Measurements from ENCODE around the gene MKNK2. TPM values are rescaled to one million over a fixed set of nuclear protein-coding genes. Genes with fewer than 3 reads are reported as not detected.

MKNK2 gene
- total and polyA plus RNA-seq, 2 experiments from 2014 or later: 28.9 to 78.6 TPM

DNA sequence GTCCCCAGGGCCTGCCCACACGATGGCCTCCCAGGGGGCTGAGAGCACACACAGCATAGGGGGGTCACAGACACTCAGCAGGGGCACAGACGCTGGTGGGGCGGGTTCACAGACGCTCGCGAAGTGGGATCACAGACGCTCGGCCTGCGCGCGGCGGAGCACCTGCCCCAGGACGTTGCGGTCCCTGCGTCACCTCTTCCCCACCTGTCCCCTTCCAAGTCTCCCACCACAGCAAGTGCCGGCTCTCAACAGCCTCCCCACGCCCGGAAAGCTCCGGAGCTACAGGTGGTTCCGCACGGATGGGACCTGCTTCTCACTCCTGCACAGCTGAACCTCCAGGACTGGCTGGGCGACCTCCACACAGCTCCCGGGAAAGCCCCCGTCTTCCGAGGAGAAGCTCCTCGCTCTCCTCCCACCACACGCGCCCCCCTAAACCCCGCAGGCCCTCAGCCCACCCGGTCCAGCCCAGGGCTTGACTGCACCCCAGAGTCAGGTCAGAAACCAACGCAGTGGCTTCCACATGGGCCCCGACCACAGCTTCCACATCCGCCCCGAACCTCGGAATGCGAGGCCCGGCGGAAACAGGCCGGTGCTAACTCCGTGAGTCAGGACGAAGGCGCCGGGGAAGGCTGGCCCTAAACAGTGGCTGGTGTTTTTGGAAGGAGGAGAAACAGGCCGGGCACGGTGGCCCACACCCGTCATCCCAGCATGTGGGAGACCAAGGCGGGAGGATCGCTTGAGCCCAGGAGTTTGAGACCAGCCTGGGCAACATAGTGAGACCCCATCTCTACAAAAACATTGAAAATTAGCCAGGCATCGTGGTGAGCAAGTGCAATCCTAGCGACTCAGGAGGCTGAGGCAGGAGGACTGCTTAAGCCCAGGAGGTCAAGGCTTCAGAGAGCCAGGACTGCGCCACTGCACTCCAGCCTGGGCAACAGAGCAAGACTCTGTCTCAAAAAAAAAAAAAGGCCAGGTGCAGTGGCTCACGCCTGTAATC lies 52.0 kb downstream of the MKNK2 start:
- Histone ChIP-seq H3K36me3 (ENCODE audit: low read depth) (peaks cover 11% of the 10 kb centered on the region), H3K79me2 (ENCODE audit: insufficient read depth) (no peaks in the 10 kb centered on the region), H3K4me1 (ENCODE audit: insufficient read depth) (no peaks in the 10 kb centered on the region), H3K27me3 (replicated peaks; ENCODE audit: insufficient read depth) (no peaks in the 10 kb centered on the region), H3K9ac (no peak overlapping the region), H4K20me1 (ENCODE audit: insufficient read depth) (no peaks in the 10 kb centered on the region), H3F3A (ENCODE audit: insufficient read depth) (no peaks in the 10 kb centered on the region), H3K27ac (no peak overlapping the region), H3K9me3 (ENCODE audit: low read depth) (no peaks in the 10 kb centered on the region), H3K9me2 (ENCODE audit: insufficient read depth) (no peaks in the 10 kb centered on the region), H3K4me2 (ENCODE audit: unreplicated experiment) (no peak overlapping the region), H3K4me3 (no peak overlapping the region), H2AFZ (no peak overlapping the region)
- TF ChIP-seq EZH2phosphoT487 (IDR thresholded peaks at IDR 0.05; ENCODE audit: insufficient read depth, low read depth): no peak
- no peak for TF ChIP-seq EZH2 (IDR thresholded peaks at IDR 0.05; ENCODE audit: insufficient read depth, poor library complexity, severe bottlenecking)
- DNase-seq: no peak
- 93 to 95% methylated on average over 50 to 52 of the region's 52 CpGs for WGBS, 2 experiments (ENCODE audit: low coverage in 1 of 2, low lambda C conversion rate in 2 of 2, missing lambda C conversion rate in 2 of 2)
- in situ Hi-C loops (cut with MboI): no loop called here

DNA sequence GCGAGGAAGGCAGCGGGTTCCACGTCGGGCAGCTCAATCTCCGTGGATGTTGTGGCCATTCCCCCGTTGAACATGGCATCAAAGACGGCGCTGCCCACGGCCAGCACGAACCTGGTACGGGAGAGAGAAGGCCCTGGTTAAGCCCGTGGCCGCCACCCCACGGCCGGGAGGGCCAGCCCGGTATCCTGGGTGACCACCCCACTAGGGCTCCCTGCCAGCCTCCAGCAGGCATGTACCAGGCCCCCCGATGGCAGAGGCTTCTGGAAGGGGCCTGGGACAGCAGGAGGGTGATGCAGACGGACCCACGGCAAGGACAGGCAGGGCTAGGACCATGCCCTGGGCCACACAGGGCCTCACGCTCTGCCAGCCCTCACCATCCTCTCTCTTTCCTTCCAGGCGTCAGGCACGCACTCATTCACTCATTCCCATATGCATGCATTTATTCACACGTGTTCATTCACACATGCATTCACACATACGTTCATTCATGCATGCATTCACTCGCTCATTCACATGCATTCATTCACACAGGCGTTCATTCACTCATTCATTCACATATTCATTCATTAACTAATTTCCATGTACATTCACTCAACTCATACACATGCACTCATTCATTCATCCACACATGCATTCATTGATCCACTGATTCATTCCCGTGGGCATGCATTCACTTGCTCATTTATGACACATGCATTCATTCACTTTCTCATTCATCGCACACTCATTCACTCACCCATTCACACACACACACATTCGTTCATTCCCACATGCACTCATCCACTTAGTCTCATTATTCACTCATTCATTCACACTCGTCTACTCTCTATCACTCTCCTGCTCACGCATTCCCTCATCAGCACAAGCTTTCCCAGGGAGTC lies 53.5 kb downstream of the MKNK2 start:
- TF ChIP-seq EZH2phosphoT487 (IDR thresholded peaks at IDR 0.05; ENCODE audit: insufficient read depth, low read depth): no peak
- no peak overlapping the region for H3K4me2 ChIP-seq (ENCODE audit: unreplicated experiment)
- no peaks in the 10 kb centered on the region for H3K9me3 ChIP-seq (ENCODE audit: low read depth)
- no peaks in the 10 kb centered on the region for H3K27me3 ChIP-seq (replicated peaks; ENCODE audit: insufficient read depth)
- no peak overlapping the region for H3K9ac ChIP-seq
- H3K36me3 ChIP-seq (ENCODE audit: low read depth): peaks cover 11% of the 10 kb centered on the region
- no peak for DNase-seq
- H3F3A ChIP-seq (ENCODE audit: insufficient read depth): no peaks in the 10 kb centered on the region
- no peaks in the 10 kb centered on the region for H3K4me1 ChIP-seq (ENCODE audit: insufficient read depth)
- 95 to 97% methylated on average over 31 of the region's 31 CpGs for WGBS, 2 experiments (ENCODE audit: low coverage in 1 of 2, low lambda C conversion rate in 2 of 2, missing lambda C conversion rate in 2 of 2)
- H3K9me2 ChIP-seq (ENCODE audit: insufficient read depth): no peaks in the 10 kb centered on the region
- no peaks in the 10 kb centered on the region for H4K20me1 ChIP-seq (ENCODE audit: insufficient read depth)
- in situ Hi-C loops (cut with MboI): no loop called here
- no peak overlapping the region for H3K4me3 ChIP-seq
- H3K27ac ChIP-seq: no peak overlapping the region
- H3K79me2 ChIP-seq (ENCODE audit: insufficient read depth): no peaks in the 10 kb centered on the region
- no peak overlapping the region for H2AFZ ChIP-seq

- peak; percentile 52 for DNase-seq
- Histone ChIP-seq H3K79me2 (ENCODE audit: insufficient read depth) (no peaks in the 10 kb centered on the region), H3K4me1 (ENCODE audit: insufficient read depth) (no peaks in the 10 kb centered on the region), H3K9me2 (ENCODE audit: insufficient read depth) (no peaks in the 10 kb centered on the region), H3K4me2 (ENCODE audit: unreplicated experiment) (no peak overlapping the region), H3K9ac (no peak overlapping the region), H3K36me3 (ENCODE audit: low read depth) (peaks cover 11% of the 10 kb centered on the region), H3K4me3 (no peak overlapping the region), H4K20me1 (ENCODE audit: insufficient read depth) (no peaks in the 10 kb centered on the region), H3K27me3 (replicated peaks; ENCODE audit: insufficient read depth) (no peaks in the 10 kb centered on the region), H3F3A (ENCODE audit: insufficient read depth) (no peaks in the 10 kb centered on the region), H2AFZ (no peak overlapping the region), H3K27ac (no peak overlapping the region), H3K9me3 (ENCODE audit: low read depth) (no peaks in the 10 kb centered on the region)
- no peak for TF ChIP-seq EZH2 (IDR thresholded peaks at IDR 0.05; ENCODE audit: insufficient read depth, poor library complexity, severe bottlenecking)
- no peak for TF ChIP-seq EZH2phosphoT487 (IDR thresholded peaks at IDR 0.05; ENCODE audit: insufficient read depth, low read depth)
- WGBS, 2 experiments (ENCODE audit: low coverage in 1 of 2, low lambda C conversion rate in 2 of 2, missing lambda C conversion rate in 2 of 2): 84 to 87% methylated on average over 35 to 44 of the region's 44 CpGs
- in situ Hi-C loops (cut with MboI): no loop called here
Measured at GRCh38 chr19:1992759-1993260, 58.2 kb downstream of the MKNK2 start.
